PC-9 (cell line): ENCODE data around the gene DNAJB9. TPM values are rescaled to one million over a fixed set of nuclear protein-coding genes. Genes with fewer than 3 reads are reported as not detected.

Experiments
- BruUV-seq: library from RNA; stranded (reverse); fragments of 400-500 nt; replicated peaks from 2 replicates; lab custom pipeline; 2021; lab: Mats Ljungman, UMichigan
- CTCF ChIA-PET: fragments of 300-600 bp; sonication (Branson Sonifier 250); formaldehyde crosslinking; loops from one replicate; lab custom pipeline; 2022; ENCODE audit warnings: antibody characterized with exemption; lab: Charles Lee
- POLR2A ChIA-PET: fragments of 300-600 bp; sonication (Branson Sonifier 250); formaldehyde crosslinking; loops from one replicate; lab custom pipeline; 2022; ENCODE audit warnings: antibody characterized with exemption; ENCODE audit not compliant: unreplicated experiment; lab: Charles Lee
- DNase-seq, 2 experiments: peaks; one replicate each; pipeline versions ENCODE4 v3.0.0 to v3.0.0-alpha.2; 2015 to 2022; ENCODE audit warnings: mixed read lengths in 1 of 2
- H2AFZ ChIP-seq: fragments of 200-600 bp; sonication (generic); 2 replicates; pipeline ENCODE4 v1.8.1; 2017; ENCODE audit warnings: antibody characterized with exemption
- H3F3A ChIP-seq: fragments of 200-600 bp; sonication (generic); 2 replicates; pipeline ENCODE4 v1.8.1; 2017; ENCODE audit warnings: antibody characterized with exemption, mild to moderate bottlenecking, low read depth; ENCODE audit not compliant: insufficient read depth
- H3K27ac ChIP-seq: fragments of 200-600 bp; sonication (generic); 2 replicates; pipeline ENCODE4 v1.6.1; 2016; ENCODE audit warnings: mixed run types
- H3K27me3 ChIP-seq: fragments of 200-600 bp; sonication (generic); 2 replicates; pipeline ENCODE4 v1.6.1; 2016; ENCODE audit warnings: low read depth, mixed run types; ENCODE audit not compliant: insufficient read depth
- H3K36me3 ChIP-seq: fragments of 200-600 bp; sonication (generic); 2 replicates; pipeline ENCODE4 v1.6.1; 2016; ENCODE audit warnings: low read depth, mixed run types
- H3K4me1 ChIP-seq: fragments of 200-600 bp; sonication (generic); replicated peaks from 2 replicates; pipeline ENCODE4 v1.6.1; 2016; ENCODE audit warnings: mixed run types; ENCODE audit not compliant: insufficient read depth
- H3K4me2 ChIP-seq: fragments of 200-600 bp; sonication (generic); 2 replicates; pipeline ENCODE4 v1.6.1; 2017; ENCODE audit warnings: mixed run types
- H3K4me3 ChIP-seq: fragments of 200-600 bp; sonication (generic); 2 replicates; pipeline ENCODE4 v1.6.1; 2016; ENCODE audit warnings: mixed run types
- H3K79me2 ChIP-seq: fragments of 200-600 bp; sonication (generic); 2 replicates; pipeline ENCODE4 v1.6.1; 2017; ENCODE audit warnings: low read depth, mixed run types
- H3K9me2 ChIP-seq: fragments of 200-600 bp; sonication (generic); 2 replicates; pipeline ENCODE4 v1.8.1; 2017; ENCODE audit warnings: mild to moderate bottlenecking; ENCODE audit not compliant: insufficient read depth
- H3K9me3 ChIP-seq: fragments of 200-600 bp; sonication (generic); 2 replicates; pipeline ENCODE4 v1.8.1; 2016; ENCODE audit warnings: low read depth; ENCODE audit not compliant: insufficient read depth
- H4K20me1 ChIP-seq: fragments of 200-600 bp; sonication (generic); 2 replicates; pipeline ENCODE4 v1.8.1; 2017; ENCODE audit not compliant: insufficient read depth
- CTCF ChIP-seq: fragments of 200-600 bp; sonication (generic); conservative IDR thresholded peaks from 2 replicates; pipeline ENCODE4 v1.6.1; 2017; ENCODE audit warnings: mixed run types, antibody characterized with exemption, mild to moderate bottlenecking, moderate library complexity
- EZH2 ChIP-seq: fragments of 200-600 bp; sonication (generic); IDR thresholded peaks from 2 replicates; pipeline ENCODE4 v1.8.0; 2017; ENCODE audit warnings: antibody characterized with exemption, low read depth
- intact Hi-C: fragments of 100-400 bp; cut with micrococcal nuclease; formaldehyde crosslinking; loops from one replicate; pipeline ENCODE4 v1.10.0; 2022; ENCODE audit not compliant: unreplicated experiment
- total RNA-seq: library from RNA; stranded (reverse); gene quantifications from 2 replicates; pipeline ENCODE4 v1.2.3, GENCODE V29; 2021

DNAJB9 gene
- total RNA-seq, 1 experiment from 2014 or later: 13.3 TPM

DNA sequence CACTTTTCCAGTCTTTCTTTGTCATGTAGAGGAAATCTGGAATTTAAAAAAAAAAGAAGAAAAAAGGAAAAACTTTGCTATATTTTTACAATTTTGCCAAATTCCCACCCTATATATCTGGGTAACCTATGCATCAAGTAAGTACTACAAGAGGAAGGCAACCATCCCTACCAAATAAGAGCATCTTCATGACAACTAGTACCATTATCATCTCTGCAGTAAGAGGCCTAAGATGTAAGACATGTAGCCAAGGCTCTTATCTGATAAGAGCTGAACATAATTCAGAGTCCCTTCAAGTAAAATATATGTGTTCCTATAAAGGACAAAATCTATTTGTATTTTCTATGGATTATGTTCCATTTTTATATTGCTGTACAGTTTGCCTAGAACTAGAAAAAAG is 3.7 kb upstream of the DNAJB9 start:
- Histone ChIP-seq H2AFZ (no peak overlapping the region), H3K27me3 (no peaks in the 10 kb centered on the region), H4K20me1 (peaks cover 4% of the 10 kb centered on the region; the same call in 1 of the 2 replicates), H3K79me2 (peaks cover 48% of the 10 kb centered on the region), H3K4me3 (no peak overlapping the region), H3K9me3 (no peaks in the 10 kb centered on the region), H3F3A (peaks cover 7% of the 10 kb centered on the region; the same call in 1 of the 2 replicates), H3K9me2 (no peaks in the 10 kb centered on the region), H3K4me2 (no peak overlapping the region), H3K27ac (no peak overlapping the region), H3K4me1 (peaks cover 19% of the 10 kb centered on the region), H3K36me3 (peaks cover 23% of the 10 kb centered on the region)
- no TSS peak for BruUV-seq
- POLR2A ChIA-PET: no interaction called here
- intact Hi-C loops: no loop called here
- no peak for DNase-seq
- TF ChIP-seq CTCF (no peak), EZH2 (no peak)
- CTCF ChIA-PET: no interaction called here

GRCh38 chr7:108568801-108569380 is 783 bp upstream of the DNAJB9 start:
- H3K79me2 ChIP-seq: peaks cover 77% of the 10 kb centered on the region
- no peak for TF ChIP-seq EZH2
- TF ChIP-seq CTCF: no peak
- H3K4me2 ChIP-seq: peak overlapping the region; percentile 90
- peaks cover 28% of the 10 kb centered on the region for H3K4me1 ChIP-seq
- ChIA-PET CTCF (interaction anchor here (1.0 kb wide), 1 partner anchor 38 kb away, joined by 3 read pairs; no protein-coding TSS in a partner anchor), POLR2A (interaction anchor here (1.5 kb wide), 1 partner anchor 41 kb away, joined by 13 read pairs; no protein-coding TSS in a partner anchor)
- H3K9me3 ChIP-seq: no peaks in the 10 kb centered on the region
- peaks cover 41% of the 10 kb centered on the region for H3K36me3 ChIP-seq
- peak overlapping the region; percentile 81 for H3K4me3 ChIP-seq
- DNase-seq: no peak
- H2AFZ ChIP-seq: peak overlapping the region; percentile 86
- TSS peak; percentile 80 for BruUV-seq
- peak overlapping the region; percentile 85 for H3K27ac ChIP-seq
- peaks cover 20% of the 10 kb centered on the region for H4K20me1 ChIP-seq
- H3K9me2 ChIP-seq: no peaks in the 10 kb centered on the region
- intact Hi-C loops: loop anchor here (1.0 kb wide), 1 partner anchor 43 kb away; the partner anchor contains the start of gene PNPLA8
- H3F3A ChIP-seq: peaks cover 15% of the 10 kb centered on the region; the same call in 1 of the 2 replicates
- no peaks in the 10 kb centered on the region for H3K27me3 ChIP-seq

- peak; percentile 48 to 60 for DNase-seq
- Histone ChIP-seq H3K4me1 (peaks cover 28% of the 10 kb centered on the region), H3K9me2 (no peaks in the 10 kb centered on the region), H4K20me1 (peaks cover 25% of the 10 kb centered on the region), H3K27me3 (no peaks in the 10 kb centered on the region), H3K4me2 (peak overlapping the region; percentile 83), H3K27ac (peak overlapping the region; percentile 85), H2AFZ (peak overlapping the region; percentile 59), H3F3A (peaks cover 15% of the 10 kb centered on the region; the same call in 1 of the 2 replicates), H3K79me2 (peaks cover 77% of the 10 kb centered on the region), H3K36me3 (peaks cover 44% of the 10 kb centered on the region), H3K9me3 (no peaks in the 10 kb centered on the region), H3K4me3 (peak overlapping the region; percentile 81)
- POLR2A ChIA-PET: interaction anchor here (0.6 to 1.5 kb wide), 6 partner anchors 12 to 587 kb away, joined by 3 to 13 read pairs (median 7); partner anchors contain the start of gene PNPLA8
- CTCF ChIA-PET: no interaction called here
- intact Hi-C loops: loop anchor here (5.0 kb wide), 1 partner anchor 42 kb away; no protein-coding TSS in a partner anchor
- no TSS peak for BruUV-seq
- no peak for TF ChIP-seq CTCF
- no peak for TF ChIP-seq EZH2
Measured at GRCh38 chr7:108570146-108570755, 577 bp downstream of the DNAJB9 start.
